ENCODE measurements around the gene TRAPPC10.

GRCh38 chr21:43988506-43989230 lies 23.4 kb upstream of the TRAPPC10 start:
- no peak for TF ChIP-seq TAF1 (IDR thresholded peaks at IDR 0.05; ENCODE audit: borderline replicate concordance, low read depth, low read length)
- no peak for TF ChIP-seq EZH2phosphoT487 (IDR thresholded peaks at IDR 0.05; ENCODE audit: borderline replicate concordance, low read depth)
- no peak for TF ChIP-seq CTCF (IDR thresholded peaks at IDR 0.05)
- TF ChIP-seq TCF12 (IDR thresholded peaks at IDR 0.05), result no peak
- no peak for TF ChIP-seq USF1 (IDR thresholded peaks at IDR 0.05; ENCODE audit: borderline replicate concordance, low read depth)
- TF ChIP-seq SIN3A (IDR thresholded peaks at IDR 0.05; ENCODE audit: borderline replicate concordance, low read depth, low read length), result no peak
